Breast epithelium (tissue), 3 donors: Measurements from ENCODE around the gene CHRNE.
"Not testable (repeated sequence)": the region's sequence is repeated elsewhere in the genome, so short reads cannot be mapped to it uniquely, and the experiment has no call there.

Experiments
- POLR2A ChIP-seq: fragments of 450-650 bp; IDR thresholded peaks from one replicate; pipeline ENCODE4 v1.6.1; 2016; ENCODE audit warnings: antibody characterized with exemption, mild to moderate bottlenecking, moderate library complexity
- TF ChIP-seq, protein P1 (sequence below), 3 donors: fragments of 450-650 bp; IDR thresholded peaks; one replicate each; pipeline ENCODE4 v1.5.1; 2016 to 2017; ENCODE audit warnings: antibody characterized with exemption in 3 of 3, mild to moderate bottlenecking in 3 of 3, moderate library complexity in 3 of 3

DNA sequence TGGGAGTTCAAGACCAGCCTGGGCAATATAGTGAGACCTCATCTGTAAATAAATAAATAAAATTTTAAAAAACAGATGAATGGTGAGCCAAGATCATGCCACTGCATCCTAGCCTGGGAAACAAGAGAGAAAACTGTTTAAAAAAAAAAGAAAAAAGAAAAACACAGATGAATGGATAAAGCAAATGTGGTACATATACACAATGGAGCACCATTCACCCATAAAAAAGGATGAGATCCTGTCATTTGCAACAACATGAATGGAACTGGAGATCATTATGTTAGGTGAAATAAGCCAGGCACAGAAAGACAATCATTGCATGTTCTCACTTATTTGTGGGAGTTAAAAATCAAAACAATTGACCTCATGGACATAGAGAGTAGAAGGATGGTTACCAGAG is 3.7 kb upstream of the CHRNE start:
- TF ChIP-seq, protein P1, sequence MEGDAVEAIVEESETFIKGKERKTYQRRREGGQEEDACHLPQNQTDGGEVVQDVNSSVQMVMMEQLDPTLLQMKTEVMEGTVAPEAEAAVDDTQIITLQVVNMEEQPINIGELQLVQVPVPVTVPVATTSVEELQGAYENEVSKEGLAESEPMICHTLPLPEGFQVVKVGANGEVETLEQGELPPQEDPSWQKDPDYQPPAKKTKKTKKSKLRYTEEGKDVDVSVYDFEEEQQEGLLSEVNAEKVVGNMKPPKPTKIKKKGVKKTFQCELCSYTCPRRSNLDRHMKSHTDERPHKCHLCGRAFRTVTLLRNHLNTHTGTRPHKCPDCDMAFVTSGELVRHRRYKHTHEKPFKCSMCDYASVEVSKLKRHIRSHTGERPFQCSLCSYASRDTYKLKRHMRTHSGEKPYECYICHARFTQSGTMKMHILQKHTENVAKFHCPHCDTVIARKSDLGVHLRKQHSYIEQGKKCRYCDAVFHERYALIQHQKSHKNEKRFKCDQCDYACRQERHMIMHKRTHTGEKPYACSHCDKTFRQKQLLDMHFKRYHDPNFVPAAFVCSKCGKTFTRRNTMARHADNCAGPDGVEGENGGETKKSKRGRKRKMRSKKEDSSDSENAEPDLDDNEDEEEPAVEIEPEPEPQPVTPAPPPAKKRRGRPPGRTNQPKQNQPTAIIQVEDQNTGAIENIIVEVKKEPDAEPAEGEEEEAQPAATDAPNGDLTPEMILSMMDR (IDR thresholded peaks at IDR 0.05): not testable (repeated sequence)
- not testable (repeated sequence) for TF ChIP-seq POLR2A
